Measurements from ENCODE around the gene CIBAR2.

The CIBAR2 gene

DNA sequence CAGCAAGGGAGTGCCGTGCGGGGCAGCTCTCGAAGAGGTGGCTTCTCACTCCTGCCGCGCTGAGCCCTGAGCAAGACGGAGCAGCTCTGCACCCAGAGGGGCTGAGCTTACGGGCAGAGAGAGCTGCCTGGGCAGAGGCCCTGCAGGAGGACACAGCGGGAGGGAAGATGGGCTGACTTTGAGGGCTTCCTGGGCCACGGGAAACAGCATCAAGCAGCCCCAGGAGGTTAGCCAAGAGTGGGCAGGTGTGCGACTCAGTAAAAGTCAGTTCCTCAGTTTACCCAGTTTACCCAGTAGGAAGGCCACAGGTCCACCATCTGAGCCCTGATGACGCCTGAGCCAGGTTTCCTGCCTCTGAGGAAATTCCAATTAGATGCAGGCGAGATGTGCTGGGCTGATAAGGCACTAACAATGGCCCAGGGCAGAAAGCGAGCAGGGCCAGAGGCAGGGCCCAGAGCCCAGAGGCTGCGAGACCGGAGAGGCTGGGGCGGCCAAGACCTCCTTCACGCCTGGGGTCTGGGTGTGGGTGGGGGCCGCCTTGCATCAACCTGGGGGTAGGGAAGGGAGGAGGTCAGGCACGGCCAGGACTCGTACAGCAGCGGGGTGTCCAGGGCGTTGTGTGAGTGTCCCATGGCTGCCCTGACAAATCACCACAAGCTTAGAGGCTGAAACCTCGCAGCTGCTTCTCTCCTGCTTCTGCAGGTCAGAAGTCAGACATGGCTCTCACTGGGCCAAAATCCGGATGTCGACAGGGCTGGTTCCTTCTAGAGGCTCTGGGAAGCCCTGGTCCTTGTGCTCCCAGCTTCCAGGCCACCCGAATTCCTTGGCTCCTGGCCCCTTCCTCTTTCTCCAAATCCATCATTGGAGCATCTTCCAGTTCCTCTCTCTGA is 32.0 kb upstream of the CIBAR2 start:
- DNase-seq = no peak

DNA sequence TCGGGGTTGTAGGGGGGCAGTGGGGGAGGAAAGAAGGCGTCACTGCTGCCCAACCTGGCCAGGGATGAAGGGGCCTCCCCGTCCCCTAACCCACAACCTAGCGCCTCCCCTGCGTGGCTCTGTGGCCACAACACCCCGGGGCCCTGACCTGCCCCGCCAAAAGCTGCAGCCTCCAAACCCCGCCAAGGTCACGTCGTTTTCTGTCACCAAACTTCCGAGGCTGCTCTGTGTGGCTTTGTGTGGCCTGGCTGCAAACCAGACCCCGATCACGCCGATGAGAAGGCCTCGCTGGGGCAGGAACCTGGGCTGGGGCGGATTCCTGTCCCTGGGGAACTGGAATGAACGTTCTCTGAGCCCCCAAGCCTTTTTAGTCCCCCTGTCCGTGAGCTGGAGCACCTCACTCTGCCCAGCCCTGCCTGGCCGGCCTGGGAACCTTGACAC is 30.5 kb upstream of the CIBAR2 start:
- DNase-seq = no peak

DNA sequence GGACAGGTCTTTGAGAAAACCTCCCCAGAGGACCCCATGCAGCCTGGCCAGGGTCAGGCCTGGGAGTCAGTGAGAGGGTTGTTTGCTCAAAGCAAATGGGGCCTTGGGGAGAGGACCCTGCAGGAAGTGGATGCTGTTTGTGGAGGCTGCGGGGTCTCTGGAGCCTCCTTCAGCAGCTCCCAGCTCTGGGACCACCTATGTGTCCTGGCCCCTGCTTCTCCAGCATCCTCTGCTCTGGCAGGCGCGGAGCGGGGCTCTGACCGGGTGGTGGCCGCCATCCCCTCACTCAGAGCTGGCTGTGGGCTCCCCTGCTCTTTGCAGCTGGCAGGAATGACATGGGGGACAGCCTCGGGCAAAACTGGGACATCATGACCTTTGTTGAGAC is 29.8 kb upstream of the CIBAR2 start:
- DNase-seq = no peak

DNA sequence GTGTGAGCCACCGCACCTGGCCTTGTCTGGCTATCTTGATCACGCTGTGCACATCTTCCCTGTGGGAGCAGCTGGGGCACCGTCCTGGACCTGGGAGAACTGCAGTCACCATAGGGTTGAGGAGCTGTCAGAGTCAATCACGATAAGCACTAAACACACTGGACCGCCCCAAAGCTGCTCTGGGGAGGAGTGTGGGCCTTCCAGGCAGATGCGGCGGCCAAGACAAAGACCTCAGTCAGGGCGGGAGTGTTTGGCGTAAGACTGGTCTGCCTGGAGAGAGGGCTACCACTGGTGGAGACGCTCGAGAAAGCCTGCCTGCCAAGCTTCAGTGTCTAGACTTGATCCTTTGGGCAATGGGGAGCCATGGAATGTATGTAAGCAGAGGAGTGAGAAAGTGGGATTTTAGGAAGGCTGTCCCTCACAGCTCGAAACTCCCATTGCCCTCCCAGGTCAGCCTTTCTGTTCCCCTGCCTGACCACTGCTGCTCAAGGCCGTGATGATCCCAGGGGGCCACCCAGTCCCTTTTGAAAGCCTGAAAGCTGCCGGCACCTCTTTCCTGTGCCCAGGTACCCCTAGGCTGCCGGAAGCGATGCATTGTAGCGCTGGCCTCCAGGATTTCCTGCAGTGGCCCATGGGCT is 29.3 kb upstream of the CIBAR2 start:
- no peak for DNase-seq

DNA sequence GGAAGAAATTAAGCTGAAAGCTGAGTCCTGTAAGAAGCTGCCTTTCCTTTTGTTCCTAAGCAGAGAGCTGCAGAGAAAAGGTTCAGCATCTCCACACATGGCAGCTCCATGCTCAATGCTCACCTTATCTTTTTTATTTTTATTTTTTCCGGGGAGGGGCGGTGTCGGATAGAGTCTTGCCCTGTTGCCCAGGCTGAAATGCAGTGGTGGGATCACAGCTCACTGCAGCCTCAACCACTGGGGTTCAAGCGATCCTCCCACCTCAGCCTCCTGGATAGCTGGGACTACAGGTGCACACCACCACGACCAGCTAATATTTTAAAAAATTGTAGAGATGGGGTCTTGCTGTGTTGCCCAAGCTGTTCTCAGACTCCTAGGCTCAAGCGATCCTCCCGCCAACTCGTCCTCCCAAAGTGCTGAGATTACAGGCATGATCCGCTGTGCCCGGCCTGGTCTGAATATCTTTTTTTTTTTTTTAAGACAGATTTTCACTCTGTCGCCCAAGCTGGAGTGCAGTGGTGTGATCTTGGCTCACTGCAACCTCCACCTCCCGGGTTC is 28.3 kb upstream of the CIBAR2 start:
- DNase-seq = no peak

DNA sequence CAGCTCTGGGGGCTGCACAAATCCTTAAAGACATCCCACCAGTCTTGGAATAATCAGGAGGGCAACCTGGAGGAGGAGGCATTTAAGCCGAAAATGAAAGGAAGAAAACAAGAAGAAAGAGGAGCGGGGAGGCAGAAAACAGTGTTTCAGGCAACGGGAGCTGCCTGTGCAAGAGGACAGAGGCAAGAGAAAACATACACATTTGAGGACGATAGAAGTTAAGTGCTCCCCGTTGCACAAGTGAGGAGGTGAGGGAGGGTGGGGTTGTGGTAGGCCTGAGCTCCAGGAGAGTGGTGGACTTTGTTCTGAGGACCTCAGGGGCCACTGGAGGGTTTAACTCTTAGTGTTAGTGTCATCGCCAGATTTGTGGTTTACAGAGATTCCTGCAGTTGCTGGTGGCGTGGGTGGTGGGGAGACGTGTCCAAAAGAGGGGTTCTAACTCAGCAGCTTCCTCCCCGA is 27.6 kb upstream of the CIBAR2 start:
- DNase-seq = no peak

DNA sequence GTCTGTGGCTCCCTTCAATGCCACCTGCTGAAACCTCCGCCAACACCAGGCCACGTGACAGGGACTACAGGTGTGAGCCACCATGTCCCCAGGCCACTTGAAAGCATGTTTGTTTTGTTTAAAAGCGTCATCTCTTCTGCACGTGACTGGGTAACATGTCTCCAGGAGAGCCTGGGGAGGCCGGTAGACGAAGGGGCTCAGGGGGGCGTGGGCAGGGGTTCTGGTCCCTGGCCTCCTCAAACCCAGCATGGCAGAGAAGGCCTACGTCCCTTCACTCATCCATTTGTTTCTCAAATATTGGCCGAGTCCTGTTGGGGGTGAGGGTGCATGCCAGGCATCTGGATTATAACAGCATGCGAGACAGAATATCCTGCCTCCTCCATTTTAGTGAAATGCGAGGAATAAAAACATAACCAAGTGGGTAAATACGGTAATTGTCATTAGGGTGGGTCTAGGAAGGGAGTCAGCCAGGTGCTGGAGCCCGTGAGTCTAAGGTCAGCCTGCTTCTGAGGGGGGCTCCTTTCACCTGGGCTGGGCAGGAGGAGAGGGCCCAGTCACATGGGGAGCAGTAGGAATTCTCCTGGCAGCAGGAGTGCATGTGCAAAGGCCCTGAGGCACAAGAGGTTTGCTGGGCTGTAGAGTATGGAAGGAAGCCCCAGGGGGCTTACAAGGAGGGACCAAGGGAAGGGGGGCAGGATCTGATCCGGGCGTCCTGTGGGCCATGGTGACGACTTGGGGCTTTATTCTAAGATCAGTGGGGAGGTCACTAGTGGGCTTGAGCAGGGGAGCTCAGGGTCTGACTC is 26.8 kb upstream of the CIBAR2 start:
- DNase-seq = no peak

DNA sequence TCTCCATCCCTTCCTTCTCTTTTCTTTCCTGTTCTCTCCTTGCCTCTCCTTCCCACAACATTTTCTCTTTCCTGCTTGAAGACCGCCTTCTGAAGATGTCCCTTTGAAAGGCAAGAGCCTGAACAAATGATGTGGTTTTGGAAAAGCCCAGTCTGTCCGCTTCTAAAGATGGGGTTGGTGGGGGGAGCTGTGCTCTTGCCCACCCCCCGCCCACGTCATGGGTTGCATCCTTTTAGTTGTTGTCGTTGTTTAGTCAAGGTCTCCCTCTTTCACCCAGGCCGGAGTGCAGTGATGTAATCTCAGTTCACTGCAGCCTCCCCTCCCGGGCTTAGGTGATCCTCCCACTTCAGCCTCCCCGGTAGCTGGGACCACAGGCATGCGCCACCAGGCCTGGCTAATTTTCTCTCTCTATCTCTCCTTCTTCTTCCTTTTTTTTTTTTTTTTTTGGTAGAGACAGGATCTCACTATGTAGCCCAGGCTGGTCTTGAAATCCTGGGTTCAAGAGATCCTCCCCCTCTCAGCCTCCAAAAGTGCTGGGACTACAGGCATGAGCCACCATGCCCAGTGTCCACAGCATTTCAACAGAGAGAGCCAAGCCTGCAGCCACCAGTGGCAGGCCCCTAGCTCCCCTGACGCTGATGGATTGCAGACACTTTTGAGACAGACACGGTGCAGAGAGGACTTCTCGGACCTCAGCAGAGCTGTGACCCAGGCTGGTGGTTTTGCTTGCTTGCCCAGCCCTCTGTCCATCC is 26.0 kb upstream of the CIBAR2 start:
- DNase-seq = no peak

DNA sequence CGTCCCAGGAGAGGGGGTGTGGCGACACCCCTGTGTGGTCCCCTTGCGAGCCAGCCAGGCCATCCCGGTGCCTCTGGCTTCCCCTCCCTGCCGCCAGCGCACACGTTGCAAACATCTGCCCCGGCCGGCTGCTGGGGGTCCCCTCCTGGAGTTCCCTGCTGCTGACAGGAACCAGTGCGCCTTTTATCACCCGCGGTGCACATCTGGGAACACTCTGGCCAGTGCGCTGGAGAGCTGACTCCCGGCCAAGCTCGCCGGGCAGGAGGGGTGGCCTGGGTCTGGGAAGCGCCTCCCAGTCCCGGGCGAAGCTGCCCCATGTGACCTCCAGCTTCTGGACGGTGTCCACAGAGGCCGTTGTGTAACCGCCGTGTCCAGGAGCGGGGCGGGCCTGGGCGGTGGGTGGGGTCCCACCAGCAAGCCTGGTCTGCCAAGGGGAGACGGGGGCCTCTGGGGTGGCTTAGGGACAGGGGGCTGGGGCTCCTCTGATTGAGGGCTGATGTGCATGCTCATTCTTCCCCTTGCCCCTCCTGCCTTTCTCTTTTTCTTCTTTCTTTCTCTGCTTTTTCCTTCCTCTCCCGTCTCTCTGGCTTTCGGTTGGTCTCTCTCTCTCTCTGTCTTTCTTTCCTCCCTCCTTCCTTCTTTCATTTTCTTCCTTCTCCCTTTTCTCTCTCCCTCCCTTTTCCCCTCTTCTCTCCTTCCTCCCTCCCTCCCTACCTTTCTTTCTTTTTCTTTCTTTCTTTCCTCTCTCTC is 25.2 kb upstream of the CIBAR2 start:
- peak; percentile 19 for DNase-seq

- DNase-seq = peak; percentile 23
Measured at GRCh38 chr16:85136702-85137322, 24.5 kb upstream of the CIBAR2 start.

DNA sequence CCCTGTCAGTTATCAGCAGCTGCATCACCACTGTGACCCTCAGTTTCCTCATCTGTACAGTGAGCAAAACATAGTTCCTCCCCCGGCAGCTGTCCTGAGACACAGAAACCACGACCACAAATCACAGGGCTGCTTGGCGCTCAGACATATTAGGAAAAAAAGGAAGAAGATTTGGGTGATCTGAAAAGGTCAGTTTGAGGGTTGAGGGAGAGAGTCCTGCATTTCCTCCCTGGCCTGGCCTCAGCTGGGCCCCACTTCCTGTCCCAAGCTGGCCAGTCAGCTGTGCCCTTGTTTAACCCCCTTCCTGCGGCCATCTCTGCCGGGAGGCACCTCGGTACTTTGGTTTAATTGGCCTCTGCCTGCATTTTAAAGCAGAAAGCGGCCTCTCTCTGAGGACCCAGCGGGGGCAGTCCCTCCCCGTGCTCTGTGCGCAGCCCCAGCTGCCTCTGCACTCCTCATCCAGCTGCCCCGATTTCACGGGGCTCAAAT is 24.0 kb upstream of the CIBAR2 start:
- peak; percentile 26 for DNase-seq

GRCh38 chr16:85134789-85135142 is 22.5 kb upstream of the CIBAR2 start:
- DNase-seq = no peak

GRCh38 chr16:85134076-85134788 is 22.0 kb upstream of the CIBAR2 start:
- DNase-seq = no peak

DNA sequence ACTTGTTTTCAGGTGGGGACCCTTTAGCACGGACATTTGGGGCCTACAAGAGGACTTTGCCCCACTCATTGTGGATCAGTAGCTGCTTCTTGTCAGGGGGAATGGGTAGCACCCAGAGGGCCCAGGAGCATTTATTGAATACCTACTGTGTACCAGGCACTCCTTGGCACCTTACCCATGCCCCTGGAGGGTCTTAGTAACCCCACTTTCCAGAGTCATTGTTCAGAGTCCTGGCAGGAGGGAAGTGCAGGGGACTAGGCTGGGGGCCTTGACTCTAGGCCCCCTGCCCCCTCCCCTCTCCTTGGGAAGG is 21.0 kb upstream of the CIBAR2 start:
- no peak for DNase-seq

- no peak for DNase-seq
Measured at GRCh38 chr16:85132456-85133289, 20.4 kb upstream of the CIBAR2 start.

GRCh38 chr16:85130705-85131028 is 18.4 kb upstream of the CIBAR2 start:
- no peak for DNase-seq

GRCh38 chr16:85129876-85130704 is 17.8 kb upstream of the CIBAR2 start:
- no peak for DNase-seq

DNA sequence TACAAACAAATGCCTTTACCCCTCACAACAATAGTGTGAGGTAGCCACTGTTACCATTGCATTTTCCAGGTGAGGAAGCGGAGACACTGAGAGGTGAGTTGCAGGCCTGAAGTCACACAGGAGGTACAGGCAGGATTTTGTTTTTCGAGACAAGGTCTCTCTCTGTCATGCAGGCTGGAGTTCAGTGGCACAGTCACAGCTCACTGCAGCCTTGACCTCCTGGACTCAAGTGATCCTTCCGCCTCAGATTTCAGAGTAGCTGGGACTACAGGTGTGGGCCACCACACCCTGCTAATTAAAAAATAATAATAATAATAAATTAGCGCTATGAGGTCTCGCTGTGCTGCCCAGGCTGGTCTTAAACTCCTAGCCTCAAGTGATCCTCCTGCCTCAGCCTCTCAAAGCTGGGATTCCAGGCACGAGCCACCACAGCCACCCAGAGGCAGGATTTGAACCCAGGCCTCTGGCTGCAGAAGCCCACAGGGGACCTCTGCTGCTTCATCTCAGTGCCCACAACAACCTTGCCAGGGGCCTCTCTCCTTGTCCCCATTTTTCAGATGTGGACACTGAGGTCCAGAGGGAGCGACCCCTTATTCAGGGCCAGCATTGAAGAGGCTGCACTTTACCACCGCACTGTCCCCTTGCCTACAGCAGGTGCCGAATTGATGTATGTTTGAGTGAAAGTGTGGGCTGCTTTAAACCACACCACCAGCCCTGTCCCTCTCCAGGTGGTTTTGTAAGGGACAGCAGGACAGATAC is 16.0 kb upstream of the CIBAR2 start:
- no peak for DNase-seq
